ENCODE measurements around the gene TIMM22. TPM values are rescaled to one million over a fixed set of nuclear protein-coding genes. Genes with fewer than 3 reads are reported as not detected.
"Not testable (repeated sequence)": the region's sequence is repeated elsewhere in the genome, so short reads cannot be mapped to it uniquely, and the experiment has no call there.

TIMM22 gene
- total and polyA plus RNA-seq, 2 donors (not counting 3 experiments of a cell fraction or from before 2014, with no cell fraction given), result 19.0 to 19.6 TPM

- peaks cover 20% of the 10 kb centered on the region for H3K79me2 ChIP-seq (ENCODE audit: control insufficient read depth, insufficient read depth, low read length)
Measured at GRCh38 chr17:973053-973452, 23.9 kb upstream of the TIMM22 start.

GRCh38 chr17:974778-975177, 22.2 kb upstream of the TIMM22 start:
- H3K9me1 ChIP-seq (replicated peaks; ENCODE audit: control insufficient read depth, extremely low read depth, insufficient read depth, low read length); H2AFZ ChIP-seq (ENCODE audit: low read depth, low read length); H3K9ac ChIP-seq (replicated peaks; ENCODE audit: extremely low read depth, insufficient read depth, low read length); POLR2A ChIA-PET; H3K4me3 ChIP-seq (replicated peaks in 1 of 3; ENCODE audit: insufficient read depth in 1 of 3, low read depth in 1 of 3, low read length in 3 of 3); DNase-seq (ENCODE audit: low read depth, low spot score); H3K9me3 ChIP-seq (replicated peaks; ENCODE audit: control insufficient read depth, insufficient read depth, low read length); H3K27ac ChIP-seq (ENCODE audit: insufficient read depth, low read depth, low read length); H3K27me3 ChIP-seq (ENCODE audit: control insufficient read depth in 2 of 2, insufficient read depth in 2 of 2, low read length in 2 of 2); H4K20me1 ChIP-seq (replicated peaks; ENCODE audit: control insufficient read depth, extremely low read depth, insufficient read depth, low read length); H3K36me3 ChIP-seq (ENCODE audit: control insufficient read depth in 2 of 2, extremely low read depth in 1 of 2, insufficient read depth in 2 of 2, low read length in 2 of 2); FAIRE-seq; H3K4me2 ChIP-seq (ENCODE audit: insufficient read depth, low read length); BruUV-seq (replicated peaks): not testable (repeated sequence)
- dilution Hi-C loops (cut with MboI; ENCODE audit: extremely low pct_ligation_motif_present, low sequenced_read_pairs) (loop anchor here (25.0 kb wide), 1 partner anchor 187 kb away; the partner anchor contains the start of genes GLOD4 and MRM3), intact Hi-C loops (cut with micrococcal nuclease) (loop anchor here (5.0 kb wide), 2 partner anchors 42 to 72 kb away; no protein-coding TSS in a partner anchor)
- CTCF ChIA-PET, result interaction anchor here (7.8 kb wide), 1 partner anchor 97 kb away, joined by 224 read pairs; no protein-coding TSS in a partner anchor
- Histone ChIP-seq H3K4me1 (ENCODE audit: control insufficient read depth, extremely low read depth, insufficient read depth, low read length) (peaks cover 15% of the 10 kb centered on the region), H3K79me2 (ENCODE audit: control insufficient read depth, insufficient read depth, low read length) (peaks cover 22% of the 10 kb centered on the region)

More at GRCh38 chr17:973053-973452, 23.9 kb upstream of the TIMM22 start:
- Histone ChIP-seq H3K4me2 (ENCODE audit: insufficient read depth, low read length) (no peak overlapping the region), H3K27ac (ENCODE audit: insufficient read depth, low read depth, low read length) (no peak overlapping the region), H2AFZ (ENCODE audit: low read depth, low read length) (no peak overlapping the region), H3K9me3 (replicated peaks; ENCODE audit: control insufficient read depth, insufficient read depth, low read length) (no peaks in the 10 kb centered on the region), H3K36me3 (ENCODE audit: control insufficient read depth in 2 of 2, extremely low read depth in 1 of 2, insufficient read depth in 2 of 2, low read length in 2 of 2) (no peaks in the 10 kb centered on the region), H3K9me1 (replicated peaks; ENCODE audit: control insufficient read depth, extremely low read depth, insufficient read depth, low read length) (no peaks in the 10 kb centered on the region), H4K20me1 (replicated peaks; ENCODE audit: control insufficient read depth, extremely low read depth, insufficient read depth, low read length) (no peaks in the 10 kb centered on the region), H3K4me1 (ENCODE audit: control insufficient read depth, extremely low read depth, insufficient read depth, low read length) (peaks cover 11% of the 10 kb centered on the region), H3K9ac (replicated peaks; ENCODE audit: extremely low read depth, insufficient read depth, low read length) (no peak overlapping the region), H3K4me3 (replicated peaks in 1 of 3; ENCODE audit: insufficient read depth in 1 of 3, low read depth in 1 of 3, low read length in 3 of 3) (no peak overlapping the region), H3K27me3 (ENCODE audit: control insufficient read depth in 2 of 2, insufficient read depth in 2 of 2, low read length in 2 of 2) (no peaks in the 10 kb centered on the region)
- ChIA-PET POLR2A (interaction anchor here (0.7 kb wide), 1 partner anchor 141 kb away, joined by 3 read pairs; no protein-coding TSS in a partner anchor), CTCF (interaction anchor here (1.2 to 2.2 kb wide), 2 partner anchors 83 to 178 kb away, joined by 3 to 5 read pairs; no protein-coding TSS in a partner anchor)
- TF ChIP-seq FOS (IDR thresholded peaks at IDR 0.05; ENCODE audit: borderline replicate concordance, insufficient read depth, low read length) (no peak), POLR2A (IDR thresholded peaks at IDR 0.05; ENCODE audit: low read depth, low read length) (no peak), CTCF (IDR thresholded peaks at IDR 0.05; ENCODE audit: extremely low read depth in 1 of 2, insufficient read depth in 1 of 2, low read depth in 1 of 2, low read length in 2 of 2) (no peak), JUN (IDR thresholded peaks at IDR 0.05; ENCODE audit: borderline replicate concordance, insufficient read depth, insufficient read length, low read depth) (no peak), GATA2 (IDR thresholded peaks at IDR 0.05; ENCODE audit: insufficient read depth, insufficient read length, low read depth, low read length) (no peak), MYC (IDR thresholded peaks at IDR 0.05; ENCODE audit: low read depth, low read length) (no peak), MAX (IDR thresholded peaks at IDR 0.05; ENCODE audit: insufficient read depth, insufficient read length) (no peak), POLR2AphosphoS5 (IDR thresholded peaks at IDR 0.05; ENCODE audit: insufficient read depth, low read depth, low read length) (no peak), EZH2 (IDR thresholded peaks at IDR 0.05; ENCODE audit: borderline replicate concordance, low read depth, low read length, severe bottlenecking) (no peak)
- FAIRE-seq (no peak), DNase-seq (ENCODE audit: low read depth, low spot score) (no peak)
- dilution Hi-C loops (cut with MboI; ENCODE audit: extremely low pct_ligation_motif_present, low sequenced_read_pairs) (no loop called here), intact Hi-C loops (cut with micrococcal nuclease) (no loop called here)
- no TSS peak for BruUV-seq (replicated peaks)
